GM23338 (cell line): Measurements from ENCODE around the gene CEACAM16. TPM values are rescaled to one million over a fixed set of nuclear protein-coding genes. Genes with fewer than 3 reads are reported as not detected.

Source experiments
- EZH2phosphoT487 ChIP-seq: fragments of 200-600 bp; sonication (generic); IDR thresholded peaks from one replicate; pipeline ENCODE4 v1.8.1; 2018; ENCODE audit warnings: antibody characterized with exemption; ENCODE audit not compliant: unreplicated experiment
- JUNB ChIP-seq: IDR thresholded peaks from one replicate; pipeline ENCODE4 v1.6.1; 2016; ENCODE audit warnings: antibody characterized with exemption; ENCODE audit not compliant: unreplicated experiment
- polyA plus RNA-seq: library from polyadenylated mRNA; unstranded; fragments of >200 nt; fragmentation: Nextera tagmentation; extraction: Ambion mirVana; gene quantifications from 2 replicates; pipeline ENCODE4 v1.2.1, GENCODE V29; 2016
- total RNA-seq: library from RNA; depleted of rRNA; stranded (reverse); fragments of >200 nt; shearing (Covaris generic); gene quantifications from 2 replicates; pipeline ENCODE4 v1.2.3, GENCODE V29; 2014
- TF ChIP-seq, protein P1 (sequence below): fragments of 250-450 bp; sonication (Bioruptor Pico); IDR thresholded peaks from 2 replicates; pipeline ENCODE4 v1.5.0; 2020; ENCODE audit warnings: mild to moderate bottlenecking, moderate library complexity
- TF ChIP-seq, protein P2 (sequence below): IDR thresholded peaks from 2 replicates; pipeline ENCODE4 v1.6.1; 2016; ENCODE audit warnings: antibody characterized with exemption
- TF ChIP-seq, protein P3 (sequence below): IDR thresholded peaks from one replicate; pipeline ENCODE4 v1.6.1; 2018; ENCODE audit warnings: antibody characterized with exemption; ENCODE audit not compliant: unreplicated experiment

Gene CEACAM16
- total and polyA plus RNA-seq, 2 experiments from 2014 or later = not detected

DNA sequence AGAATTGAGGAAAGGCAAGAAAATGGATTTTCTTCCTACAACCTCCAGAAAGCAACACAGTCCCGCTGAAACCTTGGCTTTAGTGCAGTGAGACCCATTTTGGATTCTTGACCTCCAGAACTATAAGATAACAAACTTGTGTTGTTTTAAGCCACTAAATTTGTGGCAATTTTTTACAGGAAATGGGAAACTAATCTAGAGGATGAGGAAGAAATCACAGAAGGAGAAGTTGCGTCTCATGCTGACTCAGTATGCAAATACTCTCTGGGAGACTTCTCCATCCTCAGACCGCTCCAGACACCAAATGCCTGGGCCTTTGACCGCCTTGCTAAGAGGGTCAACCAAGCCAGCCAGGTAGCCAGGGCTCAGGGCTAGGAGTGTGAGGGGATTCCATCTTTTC is 13.1 kb upstream of the CEACAM16 start (continued):
- TF ChIP-seq, protein P1, sequence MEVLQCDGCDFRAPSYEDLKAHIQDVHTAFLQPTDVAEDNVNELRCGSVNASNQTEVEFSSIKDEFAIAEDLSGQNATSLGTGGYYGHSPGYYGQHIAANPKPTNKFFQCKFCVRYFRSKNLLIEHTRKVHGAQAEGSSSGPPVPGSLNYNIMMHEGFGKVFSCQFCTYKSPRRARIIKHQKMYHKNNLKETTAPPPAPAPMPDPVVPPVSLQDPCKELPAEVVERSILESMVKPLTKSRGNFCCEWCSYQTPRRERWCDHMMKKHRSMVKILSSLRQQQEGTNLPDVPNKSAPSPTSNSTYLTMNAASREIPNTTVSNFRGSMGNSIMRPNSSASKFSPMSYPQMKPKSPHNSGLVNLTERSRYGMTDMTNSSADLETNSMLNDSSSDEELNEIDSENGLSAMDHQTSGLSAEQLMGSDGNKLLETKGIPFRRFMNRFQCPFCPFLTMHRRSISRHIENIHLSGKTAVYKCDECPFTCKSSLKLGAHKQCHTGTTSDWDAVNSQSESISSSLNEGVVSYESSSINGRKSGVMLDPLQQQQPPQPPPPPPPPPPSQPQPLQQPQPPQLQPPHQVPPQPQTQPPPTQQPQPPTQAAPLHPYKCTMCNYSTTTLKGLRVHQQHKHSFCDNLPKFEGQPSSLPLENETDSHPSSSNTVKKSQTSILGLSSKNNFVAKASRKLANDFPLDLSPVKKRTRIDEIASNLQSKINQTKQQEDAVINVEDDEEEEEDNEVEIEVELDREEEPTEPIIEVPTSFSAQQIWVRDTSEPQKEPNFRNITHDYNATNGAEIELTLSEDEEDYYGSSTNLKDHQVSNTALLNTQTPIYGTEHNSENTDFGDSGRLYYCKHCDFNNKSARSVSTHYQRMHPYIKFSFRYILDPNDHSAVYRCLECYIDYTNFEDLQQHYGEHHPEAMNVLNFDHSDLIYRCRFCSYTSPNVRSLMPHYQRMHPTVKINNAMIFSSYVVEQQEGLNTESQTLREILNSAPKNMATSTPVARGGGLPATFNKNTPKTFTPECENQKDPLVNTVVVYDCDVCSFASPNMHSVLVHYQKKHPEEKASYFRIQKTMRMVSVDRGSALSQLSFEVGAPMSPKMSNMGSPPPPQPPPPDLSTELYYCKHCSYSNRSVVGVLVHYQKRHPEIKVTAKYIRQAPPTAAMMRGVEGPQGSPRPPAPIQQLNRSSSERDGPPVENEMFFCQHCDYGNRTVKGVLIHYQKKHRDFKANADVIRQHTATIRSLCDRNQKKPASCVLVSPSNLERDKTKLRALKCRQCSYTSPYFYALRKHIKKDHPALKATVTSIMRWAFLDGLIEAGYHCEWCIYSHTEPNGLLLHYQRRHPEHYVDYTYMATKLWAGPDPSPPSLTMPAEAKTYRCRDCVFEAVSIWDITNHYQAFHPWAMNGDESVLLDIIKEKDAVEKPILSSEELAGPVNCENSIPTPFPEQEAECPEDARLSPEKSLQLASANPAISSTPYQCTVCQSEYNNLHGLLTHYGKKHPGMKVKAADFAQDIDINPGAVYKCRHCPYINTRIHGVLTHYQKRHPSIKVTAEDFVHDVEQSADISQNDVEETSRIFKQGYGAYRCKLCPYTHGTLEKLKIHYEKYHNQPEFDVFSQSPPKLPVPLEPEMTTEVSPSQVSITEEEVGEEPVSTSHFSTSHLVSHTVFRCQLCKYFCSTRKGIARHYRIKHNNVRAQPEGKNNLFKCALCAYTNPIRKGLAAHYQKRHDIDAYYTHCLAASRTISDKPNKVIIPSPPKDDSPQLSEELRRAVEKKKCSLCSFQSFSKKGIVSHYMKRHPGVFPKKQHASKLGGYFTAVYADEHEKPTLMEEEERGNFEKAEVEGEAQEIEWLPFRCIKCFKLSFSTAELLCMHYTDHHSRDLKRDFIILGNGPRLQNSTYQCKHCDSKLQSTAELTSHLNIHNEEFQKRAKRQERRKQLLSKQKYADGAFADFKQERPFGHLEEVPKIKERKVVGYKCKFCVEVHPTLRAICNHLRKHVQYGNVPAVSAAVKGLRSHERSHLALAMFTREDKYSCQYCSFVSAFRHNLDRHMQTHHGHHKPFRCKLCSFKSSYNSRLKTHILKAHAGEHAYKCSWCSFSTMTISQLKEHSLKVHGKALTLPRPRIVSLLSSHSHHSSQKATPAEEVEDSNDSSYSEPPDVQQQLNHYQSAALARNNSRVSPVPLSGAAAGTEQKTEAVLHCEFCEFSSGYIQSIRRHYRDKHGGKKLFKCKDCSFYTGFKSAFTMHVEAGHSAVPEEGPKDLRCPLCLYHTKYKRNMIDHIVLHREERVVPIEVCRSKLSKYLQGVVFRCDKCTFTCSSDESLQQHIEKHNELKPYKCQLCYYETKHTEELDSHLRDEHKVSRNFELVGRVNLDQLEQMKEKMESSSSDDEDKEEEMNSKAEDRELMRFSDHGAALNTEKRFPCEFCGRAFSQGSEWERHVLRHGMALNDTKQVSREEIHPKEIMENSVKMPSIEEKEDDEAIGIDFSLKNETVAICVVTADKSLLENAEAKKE = no peak
- TF ChIP-seq, protein P2, sequence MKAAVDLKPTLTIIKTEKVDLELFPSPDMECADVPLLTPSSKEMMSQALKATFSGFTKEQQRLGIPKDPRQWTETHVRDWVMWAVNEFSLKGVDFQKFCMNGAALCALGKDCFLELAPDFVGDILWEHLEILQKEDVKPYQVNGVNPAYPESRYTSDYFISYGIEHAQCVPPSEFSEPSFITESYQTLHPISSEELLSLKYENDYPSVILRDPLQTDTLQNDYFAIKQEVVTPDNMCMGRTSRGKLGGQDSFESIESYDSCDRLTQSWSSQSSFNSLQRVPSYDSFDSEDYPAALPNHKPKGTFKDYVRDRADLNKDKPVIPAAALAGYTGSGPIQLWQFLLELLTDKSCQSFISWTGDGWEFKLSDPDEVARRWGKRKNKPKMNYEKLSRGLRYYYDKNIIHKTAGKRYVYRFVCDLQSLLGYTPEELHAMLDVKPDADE = no peak
- TF ChIP-seq JUNB (no peak), EZH2phosphoT487 (no peak)
- TF ChIP-seq, protein P3, sequence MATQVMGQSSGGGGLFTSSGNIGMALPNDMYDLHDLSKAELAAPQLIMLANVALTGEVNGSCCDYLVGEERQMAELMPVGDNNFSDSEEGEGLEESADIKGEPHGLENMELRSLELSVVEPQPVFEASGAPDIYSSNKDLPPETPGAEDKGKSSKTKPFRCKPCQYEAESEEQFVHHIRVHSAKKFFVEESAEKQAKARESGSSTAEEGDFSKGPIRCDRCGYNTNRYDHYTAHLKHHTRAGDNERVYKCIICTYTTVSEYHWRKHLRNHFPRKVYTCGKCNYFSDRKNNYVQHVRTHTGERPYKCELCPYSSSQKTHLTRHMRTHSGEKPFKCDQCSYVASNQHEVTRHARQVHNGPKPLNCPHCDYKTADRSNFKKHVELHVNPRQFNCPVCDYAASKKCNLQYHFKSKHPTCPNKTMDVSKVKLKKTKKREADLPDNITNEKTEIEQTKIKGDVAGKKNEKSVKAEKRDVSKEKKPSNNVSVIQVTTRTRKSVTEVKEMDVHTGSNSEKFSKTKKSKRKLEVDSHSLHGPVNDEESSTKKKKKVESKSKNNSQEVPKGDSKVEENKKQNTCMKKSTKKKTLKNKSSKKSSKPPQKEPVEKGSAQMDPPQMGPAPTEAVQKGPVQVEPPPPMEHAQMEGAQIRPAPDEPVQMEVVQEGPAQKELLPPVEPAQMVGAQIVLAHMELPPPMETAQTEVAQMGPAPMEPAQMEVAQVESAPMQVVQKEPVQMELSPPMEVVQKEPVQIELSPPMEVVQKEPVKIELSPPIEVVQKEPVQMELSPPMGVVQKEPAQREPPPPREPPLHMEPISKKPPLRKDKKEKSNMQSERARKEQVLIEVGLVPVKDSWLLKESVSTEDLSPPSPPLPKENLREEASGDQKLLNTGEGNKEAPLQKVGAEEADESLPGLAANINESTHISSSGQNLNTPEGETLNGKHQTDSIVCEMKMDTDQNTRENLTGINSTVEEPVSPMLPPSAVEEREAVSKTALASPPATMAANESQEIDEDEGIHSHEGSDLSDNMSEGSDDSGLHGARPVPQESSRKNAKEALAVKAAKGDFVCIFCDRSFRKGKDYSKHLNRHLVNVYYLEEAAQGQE = no peak
